Activated CD4-positive, alpha-beta T cell treated with anti-CD3 and anti-CD28 coated beads, Interleukin-2, Interleukin-4, amounts not matched to agents 100 ng/mL and 50 ng/mL, durations not matched to agents 16 hours and 8 hours (primary cell): ENCODE data around the gene BTNL9.
"Not testable (repeated sequence)": the region's sequence is repeated elsewhere in the genome, so short reads cannot be mapped to it uniquely, and the experiment has no call there.

ENCODE experiments used
- DNase-seq: peaks from one replicate; pipeline ENCODE4 v3.0.0-alpha.2; 2020; ENCODE audit warnings: low spot score

Gene BTNL9

GRCh38 chr5:181100121-181100875, 60.2 kb downstream of the BTNL9 start:
- no peak for DNase-seq

- DNase-seq, result not testable (repeated sequence)
These were observed 61.1 kb downstream of the BTNL9 start for GRCh38 chr5:181101030-181101641.

- not testable (repeated sequence) for DNase-seq
These were observed 62.0 kb downstream of the BTNL9 start for GRCh38 chr5:181101930-181102674.

- not testable (repeated sequence) for DNase-seq
These were observed 64.1 kb downstream of the BTNL9 start for GRCh38 chr5:181104259-181104568.

- DNase-seq, result not testable (repeated sequence)
These were observed 64.7 kb downstream of the BTNL9 start for GRCh38 chr5:181104606-181105390.

GRCh38 chr5:181105391-181106025, 65.4 kb downstream of the BTNL9 start:
- no peak for DNase-seq

GRCh38 chr5:181107699-181108098, 67.6 kb downstream of the BTNL9 start:
- no peak for DNase-seq

GRCh38 chr5:181108578-181109165, 68.6 kb downstream of the BTNL9 start:
- DNase-seq, result no peak

GRCh38 chr5:181109489-181110013, 69.5 kb downstream of the BTNL9 start:
- DNase-seq, result no peak

GRCh38 chr5:181111010-181111409, 70.9 kb downstream of the BTNL9 start:
- DNase-seq, result no peak
